ENCODE results near the gene ADAP1.

Gene ADAP1

DNA sequence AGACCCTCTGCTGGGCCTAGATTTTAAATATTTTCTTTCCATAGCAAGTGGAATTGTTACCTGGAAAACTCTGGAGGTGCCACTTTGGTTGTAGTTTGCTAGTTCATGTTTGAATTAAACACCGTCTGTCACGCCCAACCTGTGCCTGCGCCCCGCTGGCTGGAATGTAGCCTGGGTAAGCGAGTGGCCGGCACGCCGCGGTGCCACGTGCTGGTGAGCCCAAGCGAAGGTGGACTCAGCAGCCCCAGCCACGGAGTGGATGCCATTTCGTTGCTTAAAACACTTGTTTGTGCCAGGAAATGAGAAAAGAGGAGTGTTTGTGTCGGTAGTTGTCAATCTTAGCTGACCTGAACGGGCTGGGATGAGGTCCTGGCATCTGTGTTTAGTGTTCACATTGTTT lies 75.4 kb downstream of the ADAP1 start:
- Histone ChIP-seq H2AFZ (ENCODE audit: low read depth, low read length, severe bottlenecking) (no peak overlapping the region), H3K27me3 (ENCODE audit: low read length) (no peaks in the 10 kb centered on the region), H3K4me3 (ENCODE audit: insufficient read depth, low read length, poor library complexity, severe bottlenecking) (no peak overlapping the region), H3K36me3 (ENCODE audit: low read length) (no peaks in the 10 kb centered on the region), H3K4me2 (ENCODE audit: low read depth, low read length, poor library complexity, severe bottlenecking) (no peak overlapping the region), H4K20me1 (ENCODE audit: low read depth, low read length) (peaks cover 8% of the 10 kb centered on the region; the same call in 1 of the 2 replicates), H3K9me2 (replicated peaks; ENCODE audit: insufficient read depth, low read length) (no peaks in the 10 kb centered on the region), H3K9me3 (ENCODE audit: insufficient read depth, low read length) (no peaks in the 10 kb centered on the region), H3K27ac (ENCODE audit: low read depth, low read length) (no peak overlapping the region), H3K79me2 (ENCODE audit: insufficient read depth, low read length) (peaks cover 72% of the 10 kb centered on the region), H3K9ac (ENCODE audit: low read length) (no peak overlapping the region), H3F3A (ENCODE audit: insufficient read depth) (peaks cover 14% of the 10 kb centered on the region)
- TF ChIP-seq, protein P1, sequence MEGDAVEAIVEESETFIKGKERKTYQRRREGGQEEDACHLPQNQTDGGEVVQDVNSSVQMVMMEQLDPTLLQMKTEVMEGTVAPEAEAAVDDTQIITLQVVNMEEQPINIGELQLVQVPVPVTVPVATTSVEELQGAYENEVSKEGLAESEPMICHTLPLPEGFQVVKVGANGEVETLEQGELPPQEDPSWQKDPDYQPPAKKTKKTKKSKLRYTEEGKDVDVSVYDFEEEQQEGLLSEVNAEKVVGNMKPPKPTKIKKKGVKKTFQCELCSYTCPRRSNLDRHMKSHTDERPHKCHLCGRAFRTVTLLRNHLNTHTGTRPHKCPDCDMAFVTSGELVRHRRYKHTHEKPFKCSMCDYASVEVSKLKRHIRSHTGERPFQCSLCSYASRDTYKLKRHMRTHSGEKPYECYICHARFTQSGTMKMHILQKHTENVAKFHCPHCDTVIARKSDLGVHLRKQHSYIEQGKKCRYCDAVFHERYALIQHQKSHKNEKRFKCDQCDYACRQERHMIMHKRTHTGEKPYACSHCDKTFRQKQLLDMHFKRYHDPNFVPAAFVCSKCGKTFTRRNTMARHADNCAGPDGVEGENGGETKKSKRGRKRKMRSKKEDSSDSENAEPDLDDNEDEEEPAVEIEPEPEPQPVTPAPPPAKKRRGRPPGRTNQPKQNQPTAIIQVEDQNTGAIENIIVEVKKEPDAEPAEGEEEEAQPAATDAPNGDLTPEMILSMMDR (IDR thresholded peaks at IDR 0.05; ENCODE audit: insufficient read depth, low read length, poor library complexity, severe bottlenecking) = no peak
- no peak for TF ChIP-seq EZH2phosphoT487 (conservative IDR thresholded peaks at IDR 0.05; ENCODE audit: low read length)

DNA sequence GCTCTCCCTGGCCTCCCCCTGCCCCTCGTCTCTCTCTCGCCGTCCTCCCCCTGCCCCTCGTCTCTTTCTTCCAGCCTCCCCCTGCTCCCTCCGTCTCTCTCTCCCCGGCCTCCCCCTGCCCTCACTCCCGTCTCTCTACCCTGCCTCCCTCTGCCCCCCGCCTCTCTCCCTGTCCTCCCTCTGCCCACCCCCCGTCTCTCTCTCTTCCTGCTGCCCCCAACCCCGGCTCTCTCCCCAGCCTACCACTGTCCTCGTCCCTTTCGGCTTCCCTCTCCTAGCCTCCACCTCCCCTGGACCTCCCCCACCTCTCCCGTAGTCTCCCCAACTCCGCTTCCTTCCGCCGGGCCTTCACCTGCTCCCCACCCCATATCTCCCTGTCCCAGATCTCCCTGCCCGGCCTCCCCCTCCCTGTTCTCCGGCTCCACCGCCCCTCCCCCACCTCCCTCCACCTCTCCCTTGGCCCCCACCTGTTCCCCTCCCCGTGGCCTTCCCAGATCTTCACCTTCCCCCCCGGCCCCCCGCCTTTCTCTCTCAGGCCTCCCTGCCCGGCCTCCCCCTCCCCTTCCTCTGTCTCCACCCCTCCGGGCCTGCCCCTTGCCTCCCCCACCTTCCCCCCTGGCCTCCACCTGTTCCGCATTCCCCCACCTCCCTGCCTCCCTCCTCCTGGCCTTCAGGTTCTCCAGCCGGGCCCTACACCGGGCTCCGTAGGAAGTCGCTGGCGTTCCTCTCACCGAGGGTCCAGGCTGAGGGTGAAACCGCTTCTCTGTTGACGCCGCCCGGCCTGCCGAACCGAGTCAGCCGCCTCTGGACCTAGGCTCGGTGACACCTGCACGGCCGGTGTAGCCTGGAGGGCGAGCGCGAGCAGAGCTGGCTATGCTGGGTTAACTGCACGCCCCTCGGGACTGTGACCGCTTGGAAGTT lies 76.9 kb downstream of the ADAP1 start:
- Histone ChIP-seq H3K36me3 (ENCODE audit: low read length) (no peaks in the 10 kb centered on the region; the same call in 1 of the 2 replicates), H3K9ac (ENCODE audit: low read length) (peak overlapping the region; percentile 80), H3K27ac (ENCODE audit: low read depth, low read length) (peak overlapping the region; percentile 39), H3K4me2 (ENCODE audit: low read depth, low read length, poor library complexity, severe bottlenecking) (peak overlapping the region; percentile 79), H3K9me2 (replicated peaks; ENCODE audit: insufficient read depth, low read length) (no peaks in the 10 kb centered on the region), H3K27me3 (ENCODE audit: low read length) (no peaks in the 10 kb centered on the region), H4K20me1 (ENCODE audit: low read depth, low read length) (peaks cover 8% of the 10 kb centered on the region; the same call in 1 of the 2 replicates), H3K79me2 (ENCODE audit: insufficient read depth, low read length) (peaks cover 56% of the 10 kb centered on the region), H3K9me3 (ENCODE audit: insufficient read depth, low read length) (no peaks in the 10 kb centered on the region), H2AFZ (ENCODE audit: low read depth, low read length, severe bottlenecking) (no peak overlapping the region), H3K4me3 (ENCODE audit: insufficient read depth, low read length, poor library complexity, severe bottlenecking) (peak overlapping the region; percentile 87), H3F3A (ENCODE audit: insufficient read depth) (peaks cover 20% of the 10 kb centered on the region)
- TF ChIP-seq, protein P1 (IDR thresholded peaks at IDR 0.05; ENCODE audit: insufficient read depth, low read length, poor library complexity, severe bottlenecking) = no peak
- TF ChIP-seq EZH2phosphoT487 (conservative IDR thresholded peaks at IDR 0.05; ENCODE audit: low read length) = no peak

DNA sequence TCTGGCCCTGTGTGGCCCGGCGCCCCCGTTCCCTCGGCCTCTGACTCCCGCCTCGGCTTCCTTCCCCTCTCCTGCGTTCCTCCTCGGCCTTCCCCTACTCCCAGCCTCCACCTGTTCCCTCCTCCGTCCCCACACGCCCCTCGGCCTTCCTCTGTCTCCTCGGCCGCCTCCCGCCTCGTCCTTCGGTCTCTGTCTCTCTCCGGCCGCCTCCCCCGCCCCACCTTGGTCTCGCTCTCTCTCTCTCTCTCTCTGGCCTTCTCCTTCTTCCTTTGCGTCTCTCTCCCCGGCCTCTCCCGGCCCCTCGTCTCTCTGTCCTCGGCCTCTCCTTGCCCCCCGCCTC lies 77.5 kb downstream of the ADAP1 start:
- TF ChIP-seq, protein P1 (IDR thresholded peaks at IDR 0.05; ENCODE audit: insufficient read depth, low read length, poor library complexity, severe bottlenecking) = no peak
- TF ChIP-seq EZH2phosphoT487 (conservative IDR thresholded peaks at IDR 0.05; ENCODE audit: low read length) = no peak
- Histone ChIP-seq H2AFZ (ENCODE audit: low read depth, low read length, severe bottlenecking) (no peak overlapping the region), H3K27ac (ENCODE audit: low read depth, low read length) (peak overlapping the region; percentile 39), H3K9ac (ENCODE audit: low read length) (peak overlapping the region; percentile 80), H3K79me2 (ENCODE audit: insufficient read depth, low read length) (peaks cover 50% of the 10 kb centered on the region), H4K20me1 (ENCODE audit: low read depth, low read length) (peaks cover 7% of the 10 kb centered on the region; the same call in 1 of the 2 replicates), H3K4me3 (ENCODE audit: insufficient read depth, low read length, poor library complexity, severe bottlenecking) (peak overlapping the region; percentile 87), H3K9me3 (ENCODE audit: insufficient read depth, low read length) (no peaks in the 10 kb centered on the region), H3K36me3 (ENCODE audit: low read length) (no peaks in the 10 kb centered on the region; the same call in 1 of the 2 replicates), H3K4me2 (ENCODE audit: low read depth, low read length, poor library complexity, severe bottlenecking) (peak overlapping the region; percentile 79), H3K9me2 (replicated peaks; ENCODE audit: insufficient read depth, low read length) (no peaks in the 10 kb centered on the region), H3F3A (ENCODE audit: insufficient read depth) (peaks cover 20% of the 10 kb centered on the region), H3K27me3 (ENCODE audit: low read length) (no peaks in the 10 kb centered on the region)
